HepG2 (cell line): ENCODE results near the gene ELAC2. TPM values are rescaled to one million over a fixed set of nuclear protein-coding genes. Genes with fewer than 3 reads are reported as not detected.

Experiments used
- ATAC-seq: fragments of 200-7000 bp; cut with Tn5 transposase; 3 replicates; pipeline ENCODE4 v1.9.1; 2020; ENCODE audit warnings: mild to moderate bottlenecking, moderate library complexity
- BruUV-seq: library from RNA; stranded (reverse); fragments of 400-500 nt; replicated peaks from 2 replicates; lab custom pipeline; 2021; lab: Mats Ljungman, UMichigan
- CTCF ChIA-PET: fragments of 300-600 bp; formaldehyde crosslinking; extraction: SDS; loops from one replicate; lab custom pipeline; 2021; ENCODE audit warnings: low total read pairs, inconsistent platforms, low intra/inter-chr PET ratio; lab: Yijun Ruan, JAX
- POLR2A ChIA-PET: fragments of 350-600 bp; sonication (Branson Sonifier 250); formaldehyde crosslinking; loops from one replicate; lab custom pipeline; 2020; ENCODE audit warnings: antibody characterized with exemption, inconsistent platforms; lab: Yijun Ruan, JAX
- DNase-seq: peaks from one replicate; pipeline ENCODE4 v3.0.0-alpha.2; 2015; ENCODE audit warnings: low spot score
- FAIRE-seq: peaks from 3 replicates; lab custom pipeline; 2011; peaks lifted over from hg19 to GRCh38; lab: Jason Lieb, UNC
- H2AFZ ChIP-seq: one replicate; pipeline ENCODE4 v1.6.1; 2011; ENCODE audit warnings: low read length, inconsistent platforms
- H3K27ac ChIP-seq: fragments of 300-600 bp; 3 replicates; pipeline ENCODE4 v1.8.0; 2011; ENCODE audit warnings: mixed run types, mild to moderate bottlenecking, mixed read lengths, low read length, inconsistent platforms; ENCODE audit not compliant: insufficient read depth; ENCODE audit errors: extremely low read length
- H3K27me3 ChIP-seq, 2 experiments: fragments of 200-600 bp in 1 of 2; 2 replicates in 1 of 2; 3 replicates in 1 of 2; pipeline versions ENCODE4 v1.6.0 to v1.8.0; 2011; ENCODE audit warnings: low read length in 2 of 2, mild to moderate bottlenecking in 2 of 2, moderate library complexity in 2 of 2, inconsistent platforms in 1 of 2; ENCODE audit not compliant: insufficient read depth in 2 of 2, control insufficient read depth in 1 of 2
- H3K36me3 ChIP-seq, 2 experiments: fragments of 200-600 bp in 1 of 2; replicated peaks in 1 of 2; 2 replicates in 1 of 2; 3 replicates in 1 of 2; pipeline versions ENCODE4 v1.5.1 to v1.8.0; 2011; ENCODE audit warnings: low read length in 2 of 2, inconsistent platforms in 1 of 2; ENCODE audit not compliant: insufficient read depth in 2 of 2, control insufficient read depth in 1 of 2
- H3K4me1 ChIP-seq: 2 replicates; pipeline ENCODE4 v1.5.1; 2012; ENCODE audit warnings: low read length, inconsistent platforms; ENCODE audit not compliant: insufficient read depth
- H3K4me2 ChIP-seq: 2 replicates; pipeline ENCODE4 v1.6.0; 2011; ENCODE audit warnings: low read depth, low read length, inconsistent platforms
- H3K4me3 ChIP-seq, 3 experiments: fragments of 200-600 bp in 1 of 3; sonication (generic), shearing (Covaris generic) in 1 of 3; replicated peaks in 1 of 3; 2 replicates each; pipeline ENCODE4 v1.5.1; 2011 to 2016; ENCODE audit warnings: low read length in 3 of 3, inconsistent platforms in 2 of 3, low read depth in 2 of 3, mild to moderate bottlenecking in 2 of 3, control low read depth in 1 of 3, mixed read lengths in 1 of 3; ENCODE audit not compliant: insufficient read depth in 1 of 3
- H3K79me2 ChIP-seq: one replicate; pipeline ENCODE4 v1.6.1; 2011; ENCODE audit warnings: low read length, inconsistent platforms; ENCODE audit not compliant: insufficient read depth
- H3K9ac ChIP-seq: 2 replicates; pipeline ENCODE4 v1.6.0; 2011; ENCODE audit warnings: mild to moderate bottlenecking, low read depth, low read length, inconsistent platforms; ENCODE audit not compliant: insufficient read depth
- H3K9me3 ChIP-seq: 2 replicates; pipeline ENCODE4 v1.5.1; 2012; ENCODE audit warnings: mild to moderate bottlenecking, low read length
- H4K20me1 ChIP-seq: 2 replicates; pipeline ENCODE4 v1.6.0; 2011; ENCODE audit warnings: inconsistent platforms, mild to moderate bottlenecking, low read length, moderate library complexity; ENCODE audit not compliant: insufficient read depth
- ADNP ChIP-seq: sonication (generic); formaldehyde crosslinking; IDR thresholded peaks from 2 replicates; pipeline ENCODE4 v1.4.0; 2020; ENCODE audit warnings: missing genetic modification reagents
- AGO2 ChIP-seq: fragments of 200-400 bp; formaldehyde crosslinking; optimal IDR thresholded peaks from 2 replicates; pipeline ENCODE3; 2017; ENCODE audit warnings: mild to moderate bottlenecking, low read depth, low read length, moderate library complexity
- BCL6 ChIP-seq: IDR thresholded peaks from 2 replicates; pipeline ENCODE4 v1.6.1; 2016; ENCODE audit warnings: missing genetic modification reagents, missing compliant biosample characterization
- HES4 ChIP-seq: sonication (generic); formaldehyde crosslinking; IDR thresholded peaks from 2 replicates; pipeline ENCODE4 v1.9.0; 2021; ENCODE audit warnings: mild to moderate bottlenecking, missing genetic modification reagents, borderline replicate concordance
- MED13 ChIP-seq: sonication (generic); formaldehyde crosslinking; IDR thresholded peaks from 2 replicates; pipeline ENCODE4 v1.5.0; 2020; ENCODE audit warnings: missing genetic modification reagents
- TBL1XR1 ChIP-seq: fragments of 150-350 bp; IDR thresholded peaks from 2 replicates; pipeline ENCODE4 v1.6.1; 2014; ENCODE audit warnings: borderline replicate concordance, low read length; ENCODE audit not compliant: partially characterized antibody
- TOE1 ChIP-seq: sonication (generic); formaldehyde crosslinking; IDR thresholded peaks from 2 replicates; pipeline ENCODE4 v1.4.0; 2020; ENCODE audit warnings: mild to moderate bottlenecking, missing genetic modification reagents
- TRIM24 ChIP-seq: sonication (generic); formaldehyde crosslinking; IDR thresholded peaks from 2 replicates; pipeline ENCODE4 v1.8.0; 2022; ENCODE audit warnings: mild to moderate bottlenecking, missing genetic modification reagents
- ZNF746 ChIP-seq: sonication (generic); formaldehyde crosslinking; IDR thresholded peaks from 2 replicates; pipeline ENCODE4 v1.8.0; 2022; ENCODE audit warnings: mild to moderate bottlenecking, missing genetic modification reagents
- WGBS: methylation state at CpG from one replicate; pipeline ENCODE4 v1.1.6; 2017; ENCODE audit warnings: low lambda C conversion rate; 5-methylcytosine and 5-hydroxymethylcytosine counted together
- in situ Hi-C: cut with HindIII; loops from 2 replicates; pipeline ENCODE4 v1.10.0; 2017; ENCODE audit warnings: low pct_unique_long_range_greater_than_20kb; ENCODE audit not compliant: extremely low pct_ligation_motif_present
- intact Hi-C: fragments of 100-400 bp; cut with micrococcal nuclease; formaldehyde crosslinking; loops from one replicate; pipeline ENCODE4 v1.10.0; 2022; ENCODE audit not compliant: unreplicated experiment
- polyA plus RNA-seq, 8 experiments: library from polyadenylated mRNA; depleted of rRNA in 3 of 8; stranded (reverse) in 7 of 8; unstranded in 1 of 8; fragments of >200 nt; fragmentation: Illumina TruSeq in 4 of 8; extraction: Trizol in 4 of 8; gene quantifications; 2 replicates each; pipeline versions ENCODE4 v1.2.1 to v1.2.3, GENCODE V29; 2011 to 2016; ENCODE audit warnings: low read depth in 4 of 8, missing spikeins in 1 of 8, mixed read lengths in 1 of 8; ENCODE audit not compliant: insufficient read depth in 1 of 8
- total RNA-seq, 5 experiments: library from RNA; depleted of rRNA; stranded (reverse); fragments of >200 nt; fragmentation: Illumina TruSeq; extraction: Trizol; gene quantifications; 2 replicates each; pipeline ENCODE4 v1.2.3, GENCODE V29; 2016; ENCODE audit warnings: low read depth in 1 of 5
- TF ChIP-seq, protein P1 (sequence below): sonication (generic); formaldehyde crosslinking; IDR thresholded peaks from 2 replicates; pipeline ENCODE4 v1.8.1; 2023; ENCODE audit warnings: missing genetic modification reagents, inconsistent platforms, borderline replicate concordance
- TF ChIP-seq, protein P2 (sequence below): sonication (generic); formaldehyde crosslinking; IDR thresholded peaks from 2 replicates; pipeline ENCODE4 v1.9.0; 2022; ENCODE audit warnings: missing genetic modification reagents, mild to moderate bottlenecking, borderline replicate concordance
- TF ChIP-seq, protein P3 (sequence below): IDR thresholded peaks from 2 replicates; pipeline ENCODE4 v1.6.1; 2016; ENCODE audit warnings: mild to moderate bottlenecking
- TF ChIP-seq, protein P4 (sequence below): sonication (generic); formaldehyde crosslinking; IDR thresholded peaks from 2 replicates; pipeline ENCODE4 v1.5.0; 2020; ENCODE audit warnings: mild to moderate bottlenecking, missing genetic modification reagents, borderline replicate concordance

ELAC2 gene
- total and polyA plus RNA-seq, 2 of the 13 experiments (the other 11 are each of a cell fraction or from before 2014, with no cell fraction given), result 35.6 to 50.4 TPM

DNA sequence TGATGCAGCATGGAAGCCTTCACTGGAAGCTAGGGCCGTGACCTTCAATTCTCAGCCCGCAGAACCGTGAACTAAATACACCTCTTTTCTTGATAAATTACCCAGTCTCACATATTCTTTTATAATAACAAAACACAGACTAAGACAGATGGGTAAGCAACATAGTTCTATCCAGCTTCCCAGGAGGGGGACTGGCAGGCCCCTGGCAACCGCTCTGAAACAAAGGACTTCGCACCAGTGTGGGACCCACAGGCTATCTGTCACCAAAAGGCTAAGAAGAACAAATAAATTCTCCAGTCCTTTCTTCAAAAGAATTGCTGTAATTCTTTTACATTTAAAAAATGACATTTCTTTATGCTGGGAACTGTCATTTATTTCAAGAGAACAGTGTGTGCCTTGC is 19.0 kb downstream of the ELAC2 start:
- Histone ChIP-seq H3K9me3 (no peaks in the 10 kb centered on the region), H3K79me2 (no peaks in the 10 kb centered on the region), H3K9ac (no peak overlapping the region), H3K4me2 (no peak overlapping the region), H3K4me1 (no peaks in the 10 kb centered on the region), H2AFZ (no peak overlapping the region), H3K4me3 (no peak overlapping the region), H3K36me3 (peaks cover 37 to 89% of the 10 kb centered on the region in 2 experiments), H4K20me1 (no peaks in the 10 kb centered on the region), H3K27me3 (no peaks in the 10 kb centered on the region), H3K27ac (no peak overlapping the region)
- intact Hi-C loops (no loop called here), in situ Hi-C loops (no loop called here)
- FAIRE-seq, result no peak
- POLR2A ChIA-PET, result no interaction called here
- BruUV-seq, result no TSS peak
- no peak for ATAC-seq
- CTCF ChIA-PET, result no interaction called here
- no peak for DNase-seq
- 97% methylated on average over 5 of the region's 5 CpGs for WGBS
- TF ChIP-seq, protein P1, sequence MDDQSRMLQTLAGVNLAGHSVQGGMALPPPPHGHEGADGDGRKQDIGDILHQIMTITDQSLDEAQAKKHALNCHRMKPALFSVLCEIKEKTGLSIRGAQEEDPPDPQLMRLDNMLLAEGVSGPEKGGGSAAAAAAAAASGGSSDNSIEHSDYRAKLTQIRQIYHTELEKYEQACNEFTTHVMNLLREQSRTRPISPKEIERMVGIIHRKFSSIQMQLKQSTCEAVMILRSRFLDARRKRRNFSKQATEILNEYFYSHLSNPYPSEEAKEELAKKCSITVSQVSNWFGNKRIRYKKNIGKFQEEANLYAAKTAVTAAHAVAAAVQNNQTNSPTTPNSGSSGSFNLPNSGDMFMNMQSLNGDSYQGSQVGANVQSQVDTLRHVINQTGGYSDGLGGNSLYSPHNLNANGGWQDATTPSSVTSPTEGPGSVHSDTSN (CRISPR knock-in tag), result no peak
- no peak for TF ChIP-seq TRIM24 (CRISPR knock-in tag)
- no peak for TF ChIP-seq TOE1 (CRISPR knock-in tag)
- no peak for TF ChIP-seq ZNF746
- no peak for TF ChIP-seq AGO2
- no peak for TF ChIP-seq TBL1XR1
- TF ChIP-seq, protein P2, sequence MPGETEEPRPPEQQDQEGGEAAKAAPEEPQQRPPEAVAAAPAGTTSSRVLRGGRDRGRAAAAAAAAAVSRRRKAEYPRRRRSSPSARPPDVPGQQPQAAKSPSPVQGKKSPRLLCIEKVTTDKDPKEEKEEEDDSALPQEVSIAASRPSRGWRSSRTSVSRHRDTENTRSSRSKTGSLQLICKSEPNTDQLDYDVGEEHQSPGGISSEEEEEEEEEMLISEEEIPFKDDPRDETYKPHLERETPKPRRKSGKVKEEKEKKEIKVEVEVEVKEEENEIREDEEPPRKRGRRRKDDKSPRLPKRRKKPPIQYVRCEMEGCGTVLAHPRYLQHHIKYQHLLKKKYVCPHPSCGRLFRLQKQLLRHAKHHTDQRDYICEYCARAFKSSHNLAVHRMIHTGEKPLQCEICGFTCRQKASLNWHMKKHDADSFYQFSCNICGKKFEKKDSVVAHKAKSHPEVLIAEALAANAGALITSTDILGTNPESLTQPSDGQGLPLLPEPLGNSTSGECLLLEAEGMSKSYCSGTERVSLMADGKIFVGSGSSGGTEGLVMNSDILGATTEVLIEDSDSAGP (CRISPR knock-in tag), result no peak
- TF ChIP-seq, protein P3, sequence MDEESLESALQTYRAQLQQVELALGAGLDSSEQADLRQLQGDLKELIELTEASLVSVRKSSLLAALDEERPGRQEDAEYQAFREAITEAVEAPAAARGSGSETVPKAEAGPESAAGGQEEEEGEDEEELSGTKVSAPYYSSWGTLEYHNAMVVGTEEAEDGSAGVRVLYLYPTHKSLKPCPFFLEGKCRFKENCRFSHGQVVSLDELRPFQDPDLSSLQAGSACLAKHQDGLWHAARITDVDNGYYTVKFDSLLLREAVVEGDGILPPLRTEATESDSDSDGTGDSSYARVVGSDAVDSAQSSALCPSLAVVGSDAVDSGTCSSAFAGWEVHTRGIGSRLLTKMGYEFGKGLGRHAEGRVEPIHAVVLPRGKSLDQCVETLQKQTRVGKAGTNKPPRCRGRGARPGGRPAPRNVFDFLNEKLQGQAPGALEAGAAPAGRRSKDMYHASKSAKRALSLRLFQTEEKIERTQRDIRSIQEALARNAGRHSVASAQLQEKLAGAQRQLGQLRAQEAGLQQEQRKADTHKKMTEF (CRISPR knock-in tag), result no peak
- TF ChIP-seq HES4 (CRISPR knock-in tag), result no peak
- TF ChIP-seq ADNP (CRISPR knock-in tag), result no peak
- TF ChIP-seq, protein P4, sequence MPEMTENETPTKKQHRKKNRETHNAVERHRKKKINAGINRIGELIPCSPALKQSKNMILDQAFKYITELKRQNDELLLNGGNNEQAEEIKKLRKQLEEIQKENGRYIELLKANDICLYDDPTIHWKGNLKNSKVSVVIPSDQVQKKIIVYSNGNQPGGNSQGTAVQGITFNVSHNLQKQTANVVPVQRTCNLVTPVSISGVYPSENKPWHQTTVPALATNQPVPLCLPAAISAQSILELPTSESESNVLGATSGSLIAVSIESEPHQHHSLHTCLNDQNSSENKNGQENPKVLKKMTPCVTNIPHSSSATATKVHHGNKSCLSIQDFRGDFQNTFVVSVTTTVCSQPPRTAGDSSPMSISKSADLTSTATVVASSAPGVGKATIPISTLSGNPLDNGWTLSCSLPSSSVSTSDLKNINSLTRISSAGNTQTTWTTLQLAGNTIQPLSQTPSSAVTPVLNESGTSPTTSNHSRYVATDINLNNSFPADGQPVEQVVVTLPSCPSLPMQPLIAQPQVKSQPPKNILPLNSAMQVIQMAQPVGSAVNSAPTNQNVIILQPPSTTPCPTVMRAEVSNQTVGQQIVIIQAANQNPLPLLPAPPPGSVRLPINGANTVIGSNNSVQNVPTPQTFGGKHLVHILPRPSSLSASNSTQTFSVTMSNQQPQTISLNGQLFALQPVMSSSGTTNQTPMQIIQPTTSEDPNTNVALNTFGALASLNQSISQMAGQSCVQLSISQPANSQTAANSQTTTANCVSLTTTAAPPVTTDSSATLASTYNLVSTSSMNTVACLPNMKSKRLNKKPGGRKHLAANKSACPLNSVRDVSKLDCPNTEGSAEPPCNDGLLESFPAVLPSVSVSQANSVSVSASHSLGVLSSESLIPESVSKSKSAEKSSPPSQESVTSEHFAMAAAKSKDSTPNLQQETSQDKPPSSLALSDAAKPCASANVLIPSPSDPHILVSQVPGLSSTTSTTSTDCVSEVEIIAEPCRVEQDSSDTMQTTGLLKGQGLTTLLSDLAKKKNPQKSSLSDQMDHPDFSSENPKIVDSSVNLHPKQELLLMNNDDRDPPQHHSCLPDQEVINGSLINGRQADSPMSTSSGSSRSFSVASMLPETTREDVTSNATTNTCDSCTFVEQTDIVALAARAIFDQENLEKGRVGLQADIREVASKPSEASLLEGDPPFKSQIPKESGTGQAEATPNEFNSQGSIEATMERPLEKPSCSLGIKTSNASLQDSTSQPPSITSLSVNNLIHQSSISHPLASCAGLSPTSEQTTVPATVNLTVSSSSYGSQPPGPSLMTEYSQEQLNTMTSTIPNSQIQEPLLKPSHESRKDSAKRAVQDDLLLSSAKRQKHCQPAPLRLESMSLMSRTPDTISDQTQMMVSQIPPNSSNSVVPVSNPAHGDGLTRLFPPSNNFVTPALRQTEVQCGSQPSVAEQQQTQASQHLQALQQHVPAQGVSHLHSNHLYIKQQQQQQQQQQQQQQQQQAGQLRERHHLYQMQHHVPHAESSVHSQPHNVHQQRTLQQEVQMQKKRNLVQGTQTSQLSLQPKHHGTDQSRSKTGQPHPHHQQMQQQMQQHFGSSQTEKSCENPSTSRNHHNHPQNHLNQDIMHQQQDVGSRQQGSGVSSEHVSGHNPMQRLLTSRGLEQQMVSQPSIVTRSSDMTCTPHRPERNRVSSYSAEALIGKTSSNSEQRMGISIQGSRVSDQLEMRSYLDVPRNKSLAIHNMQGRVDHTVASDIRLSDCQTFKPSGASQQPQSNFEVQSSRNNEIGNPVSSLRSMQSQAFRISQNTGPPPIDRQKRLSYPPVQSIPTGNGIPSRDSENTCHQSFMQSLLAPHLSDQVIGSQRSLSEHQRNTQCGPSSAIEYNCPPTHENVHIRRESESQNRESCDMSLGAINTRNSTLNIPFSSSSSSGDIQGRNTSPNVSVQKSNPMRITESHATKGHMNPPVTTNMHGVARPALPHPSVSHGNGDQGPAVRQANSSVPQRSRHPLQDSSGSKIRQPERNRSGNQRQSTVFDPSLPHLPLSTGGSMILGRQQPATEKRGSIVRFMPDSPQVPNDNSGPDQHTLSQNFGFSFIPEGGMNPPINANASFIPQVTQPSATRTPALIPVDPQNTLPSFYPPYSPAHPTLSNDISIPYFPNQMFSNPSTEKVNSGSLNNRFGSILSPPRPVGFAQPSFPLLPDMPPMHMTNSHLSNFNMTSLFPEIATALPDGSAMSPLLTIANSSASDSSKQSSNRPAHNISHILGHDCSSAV (CRISPR knock-in tag), result no peak
- no peak for TF ChIP-seq BCL6 (CRISPR knock-in tag)
- no peak for TF ChIP-seq MED13 (CRISPR knock-in tag)
